ENCODE measurements around the gene POTEM. TPM values are rescaled to one million over a fixed set of nuclear protein-coding genes. Genes with fewer than 3 reads are reported as not detected.
"Not testable (repeated sequence)": the region's sequence is repeated elsewhere in the genome, so short reads cannot be mapped to it uniquely, and the experiment has no call there.

Gene POTEM
- polyA plus RNA-seq, 5 donors = not detected

DNA sequence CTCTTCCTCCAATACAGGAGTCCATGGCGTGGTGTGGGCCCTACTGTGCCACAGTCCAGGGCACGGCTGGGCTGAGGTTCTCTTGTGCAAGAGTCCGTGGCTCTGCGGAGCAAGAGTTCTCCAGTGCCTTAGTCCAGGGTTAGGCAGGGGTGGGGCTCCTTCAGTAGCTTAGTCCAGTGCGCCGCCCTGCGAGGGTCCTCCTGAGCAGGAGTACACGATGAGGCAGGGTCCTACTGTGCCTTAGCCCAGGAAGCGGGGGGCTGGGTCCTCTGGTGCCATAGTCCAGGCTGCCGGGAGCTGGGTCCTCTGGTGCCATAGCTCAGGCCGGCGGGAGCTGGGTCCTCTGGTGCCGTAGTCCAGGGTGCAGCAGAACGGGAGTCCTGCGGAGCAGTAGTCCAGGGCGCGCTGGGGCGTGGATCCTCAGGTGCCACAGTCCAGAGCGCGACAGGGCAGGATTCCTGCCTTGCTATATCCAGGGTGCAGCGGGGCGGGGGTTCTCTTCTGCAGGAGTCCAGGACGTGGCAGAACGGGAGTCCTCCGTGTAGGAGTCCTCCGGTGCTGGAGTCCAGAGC lies 69.7 kb downstream of the POTEM start:
- not testable (repeated sequence) for DNase-seq

DNA sequence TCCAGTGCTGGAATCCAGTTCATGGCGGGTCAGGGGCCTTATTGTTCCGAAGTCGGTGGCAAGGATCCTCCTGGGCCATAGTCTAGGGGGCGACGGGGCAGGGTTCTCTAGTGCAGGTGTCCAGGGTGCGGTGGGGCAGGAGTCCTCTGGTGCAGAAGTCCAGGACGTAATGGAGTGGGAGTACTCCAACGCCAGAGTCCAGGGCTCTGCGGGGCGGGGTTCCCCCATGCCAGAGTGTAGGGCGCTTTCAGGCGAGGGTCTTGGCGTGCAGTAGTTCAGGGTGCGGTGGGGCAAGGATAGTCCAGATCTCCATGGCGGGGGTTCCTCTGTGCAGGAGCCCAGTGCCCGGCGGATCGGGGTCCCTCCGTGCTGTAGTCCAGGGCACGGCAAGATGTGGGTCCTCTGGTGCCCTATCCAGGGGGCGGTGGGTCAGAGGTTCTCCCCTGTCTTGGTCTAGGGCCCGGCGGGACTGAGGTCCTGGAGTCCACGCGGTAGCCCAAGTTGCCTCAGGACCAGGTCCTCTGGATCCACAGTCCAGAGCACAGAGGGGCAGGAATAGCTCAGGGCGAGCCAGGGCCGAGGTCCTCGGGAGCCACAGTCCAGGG lies 70.9 kb downstream of the POTEM start:
- DNase-seq = not testable (repeated sequence)

- not testable (repeated sequence) for DNase-seq
These were observed 71.6 kb downstream of the POTEM start for GRCh38 chr14:19038785-19039184.

GRCh38 chr14:19043384-19043783 lies 76.2 kb downstream of the POTEM start:
- not testable (repeated sequence) for DNase-seq

Data from right lung (tissue), 5 donors.